Heart right ventricle (tissue), 16 donors: ENCODE data around the gene AGBL4. TPM values are rescaled to one million over a fixed set of nuclear protein-coding genes. Genes with fewer than 3 reads are reported as not detected.

ENCODE experiments used
- ATAC-seq, 8 donors: fragments of 200-7000 bp; cut with Tn5 transposase; one replicate each; pipeline ENCODE4 v1.9.1; 2020; ENCODE audit warnings: mild to moderate bottlenecking in 8 of 8, moderate library complexity in 8 of 8, moderate number of reproducible peaks in 1 of 8
- DNase-seq, 2 donors: peaks; one replicate each; pipeline ENCODE4 v3.0.0-alpha.2; 2020
- H3K27ac ChIP-seq, 10 donors: fragments of 200-600 bp; sonication (generic) in 2 of 10; one replicate each; pipeline versions ENCODE4 v1.5.0 to v1.8.0; 2020 to 2022; ENCODE audit warnings: mild to moderate bottlenecking in 3 of 10
- H3K27me3 ChIP-seq, 7 donors: fragments of 200-600 bp; one replicate each; pipeline ENCODE4 v1.8.0; 2021 to 2022; ENCODE audit warnings: mild to moderate bottlenecking in 2 of 7
- H3K36me3 ChIP-seq, 9 donors: fragments of 200-600 bp; sonication (generic) in 1 of 9; one replicate each; pipeline versions ENCODE4 v1.5.0 to v1.8.0; 2020 to 2022; ENCODE audit warnings: mild to moderate bottlenecking in 2 of 9
- H3K4me1 ChIP-seq, 9 donors: fragments of 200-600 bp; sonication (generic) in 1 of 9; one replicate each; pipeline versions ENCODE4 v1.5.0 to v1.8.0; 2020 to 2022; ENCODE audit warnings: mild to moderate bottlenecking in 4 of 9
- H3K4me3 ChIP-seq, 10 donors: fragments of 200-600 bp; sonication (generic) in 2 of 10; one replicate each; pipeline versions ENCODE4 v1.5.0 to v1.8.0; 2020 to 2022; ENCODE audit warnings: mild to moderate bottlenecking in 7 of 10, moderate library complexity in 2 of 10
- H3K9me3 ChIP-seq, 11 donors: fragments of 200-600 bp in 10 of 11; sonication (generic) in 2 of 11; one replicate each; pipeline versions ENCODE4 v1.5.0 to v1.8.0; 2013 to 2022; ENCODE audit warnings: mild to moderate bottlenecking in 2 of 11, control low read depth in 1 of 11, moderate library complexity in 1 of 11
- CTCF ChIP-seq, 9 donors: fragments of 200-600 bp; sonication (generic) in 2 of 9; IDR thresholded peaks; one replicate each; pipeline versions ENCODE4 v1.5.0 to v1.8.0; 2021 to 2022; ENCODE audit warnings: antibody characterized with exemption in 9 of 9, mild to moderate bottlenecking in 5 of 9, moderate library complexity in 1 of 9
- WGBS, 2 donors: extraction: QIAGEN DNeasy Blood & Tissue Kit; methylation state at CpG; one replicate each; pipeline ENCODE4 v1.1.7; 2013; ENCODE audit warnings: inconsistent platforms in 1 of 2; 5-methylcytosine and 5-hydroxymethylcytosine counted together
- intact Hi-C, 10 donors: fragments of 100-400 bp; cut with DNase I; formaldehyde crosslinking; loops; one replicate each; pipeline versions ENCODE4 v1.11.1 to v1.14.2; 2022
- polyA plus RNA-seq, 2 donors: library from polyadenylated mRNA; stranded (reverse); fragments of 200-250 nt; gene quantifications; one replicate each; pipeline ENCODE4 v1.2.3, GENCODE V29; 2013
- total RNA-seq, 10 donors: library from RNA; stranded (reverse); fragmentation: NEBNext Ultra II Directional in 3 of 10; extraction: Animal tissue kit (Norgen Biotek cat#: 25700) in 3 of 10; gene quantifications; one replicate each; pipeline versions ENCODE4 v1.2.1 to v1.2.4, GENCODE V29; 2021 to 2023
- donor health status: Arrhythmogenic right ventricular cardiomyopathy.
- donor health status: ischemic (EF 13 %, LVEDD 7.1; RV severe dilation, severe dysfunction).
- donor health status: healthy with polysubstance abuse.
- donor health status: DM: no; HTN: yes; CAD: no.
- donor health status: DM: no; HTN: no; CAD: no.
- donor health status: ischemic (EF 25% LVEDD 6.9; RV normal size, moderate dysfunction).
- donor health status: ischemic (EF 25% LVEDD 5.7; RV mildly dilated, moderate dysfunction).
- donor health status: healthy.
- donor health status: DM: yes; HTN: yes; CAD: no.
- donor health status: Ischemic cardiomyopathy.
- donor health status: ischemic (EF 35%, LVEDD 5.7; RV mildly dilated, moderate dysfunction).
- donor health status: nonischemic (EF 11% LVEDD 7.7; RV severe dilation, severe dysfunction).
- donor health status: DM: yes; HTN: yes; CAD: no.
- donor health status: PGD.
- donor health status: ischemic (EF 29% LVEDD 5.4; RV normal size, mild dysfunction).
- donor health status: nonischemic (EF 23%, LVEDD 6.1; RV moderate dilation, normal function).

The AGBL4 gene
- total and polyA plus RNA-seq, 12 donors, result 0.04 to 0.93 (median 0.46) TPM; not detected in 2

- no peak overlapping the region for H3K27ac ChIP-seq
- H3K4me1 ChIP-seq, result peaks cover 0 to 22% (median 8%) of the 10 kb centered on the region in 9 donors
- H3K4me3 ChIP-seq, result no peak overlapping the region
- peaks cover 0 to 9% (median 0%) of the 10 kb centered on the region in 7 donors for H3K27me3 ChIP-seq
- intact Hi-C loops, result no loop called here
- DNase-seq, result no peak
- TF ChIP-seq CTCF (IDR thresholded peaks at IDR 0.05), result no peak
- ATAC-seq, result no peak
- 76 to 78% methylated on average over 2 of the region's 2 CpGs for WGBS, 2 donors
- no peaks in the 10 kb centered on the region for H3K9me3 ChIP-seq
- peaks cover 0 to 40% (median 0%) of the 10 kb centered on the region in 9 donors for H3K36me3 ChIP-seq
Observed at GRCh38 chr1:48771561-48771960, 1252.2 kb downstream of the AGBL4 start.

- Histone ChIP-seq H3K9me3 (no peaks in the 10 kb centered on the region), H3K4me3 (no peak overlapping the region), H3K27ac (no peak overlapping the region), H3K4me1 (peaks cover 0 to 9% (median 0%) of the 10 kb centered on the region in 9 donors), H3K36me3 (peaks cover 0 to 46% (median 0%) of the 10 kb centered on the region in 9 donors), H3K27me3 (no peaks in the 10 kb centered on the region)
- TF ChIP-seq CTCF (IDR thresholded peaks at IDR 0.05), result no peak
- DNase-seq, result no peak
- no peak for ATAC-seq
- intact Hi-C loops, result no loop called here
Observed at GRCh38 chr1:48767975-48768510, 1255.7 kb downstream of the AGBL4 start.

- no peak overlapping the region for H3K27ac ChIP-seq
- no peaks in the 10 kb centered on the region for H3K4me1 ChIP-seq
- H3K27me3 ChIP-seq, result no peaks in the 10 kb centered on the region
- ATAC-seq, result no peak
- no peaks in the 10 kb centered on the region for H3K9me3 ChIP-seq
- 99 to 100% methylated on average over 1 of the region's 1 CpG for WGBS, 2 donors
- peaks cover 0 to 32% (median 0%) of the 10 kb centered on the region in 9 donors for H3K36me3 ChIP-seq
- intact Hi-C loops, result no loop called here
- no peak for TF ChIP-seq CTCF (IDR thresholded peaks at IDR 0.05)
- DNase-seq, result no peak
- no peak overlapping the region for H3K4me3 ChIP-seq
Observed at GRCh38 chr1:48765335-48765734, 1258.4 kb downstream of the AGBL4 start.

- peaks cover 0 to 56% (median 12%) of the 10 kb centered on the region in 9 donors for H3K36me3 ChIP-seq
- no peak overlapping the region for H3K27ac ChIP-seq
- no peak overlapping the region for H3K4me3 ChIP-seq
- H3K27me3 ChIP-seq, result no peaks in the 10 kb centered on the region
- TF ChIP-seq CTCF (IDR thresholded peaks at IDR 0.05), result no peak
- no peaks in the 10 kb centered on the region for H3K9me3 ChIP-seq
- 67 to 86% methylated on average over 7 of the region's 7 CpGs for WGBS, 2 donors
- no peak for ATAC-seq
- H3K4me1 ChIP-seq, result no peaks in the 10 kb centered on the region
- no peak for DNase-seq
- intact Hi-C loops, result no loop called here
Observed at GRCh38 chr1:48761986-48762385, 1261.8 kb downstream of the AGBL4 start.
